SKM-1 (cell line): ENCODE measurements around the gene PSMC3.

Experiments used
- DNase-seq: peaks from one replicate; lab custom pipeline; 2025; ENCODE audit not compliant: unreplicated experiment; lab: John Stamatoyannopoulos, UW

Gene PSMC3

GRCh38 chr11:47443028-47443700 lies 16.9 kb upstream of the PSMC3 start:
- DNase-seq: no peak

- no peak for DNase-seq
Observed at GRCh38 chr11:47442514-47442913, 16.3 kb upstream of the PSMC3 start.

- DNase-seq: no peak
Observed at GRCh38 chr11:47441421-47441820, 15.2 kb upstream of the PSMC3 start.

- no peak for DNase-seq
Observed at GRCh38 chr11:47440054-47440476, 13.8 kb upstream of the PSMC3 start.

GRCh38 chr11:47438721-47439120 lies 12.5 kb upstream of the PSMC3 start:
- DNase-seq: no peak

GRCh38 chr11:47437746-47438418 lies 11.6 kb upstream of the PSMC3 start:
- DNase-seq: no peak

GRCh38 chr11:47437218-47437745 lies 11.0 kb upstream of the PSMC3 start:
- DNase-seq: no peak

GRCh38 chr11:47436726-47437125 lies 10.5 kb upstream of the PSMC3 start:
- DNase-seq: no peak

- DNase-seq: no peak
Observed at GRCh38 chr11:47435687-47436086, 9.4 kb upstream of the PSMC3 start.

- DNase-seq: no peak
Observed at GRCh38 chr11:47434011-47434786, 8.0 kb upstream of the PSMC3 start.

- no peak for DNase-seq
Observed at GRCh38 chr11:47433157-47433556, 6.9 kb upstream of the PSMC3 start.

GRCh38 chr11:47431356-47432083 lies 5.3 kb upstream of the PSMC3 start:
- DNase-seq: no peak

- DNase-seq: no peak
Observed at GRCh38 chr11:47430524-47430923, 4.3 kb upstream of the PSMC3 start.

- no peak for DNase-seq
Observed at GRCh38 chr11:47425611-47426010, 628 bp downstream of the PSMC3 start.

- no peak for DNase-seq
Observed at GRCh38 chr11:47418454-47419259, 7.6 kb downstream of the PSMC3 start.

GRCh38 chr11:47417712-47418111 lies 8.5 kb downstream of the PSMC3 start:
- DNase-seq: no peak

GRCh38 chr11:47415949-47416472 lies 10.2 kb downstream of the PSMC3 start:
- no peak for DNase-seq

GRCh38 chr11:47415091-47415854 lies 11.0 kb downstream of the PSMC3 start:
- no peak for DNase-seq

- DNase-seq: no peak
Observed at GRCh38 chr11:47414685-47415070, 11.6 kb downstream of the PSMC3 start.
